HG03108 (cell line): ENCODE results near the gene CCDC27.

Source experiments
- ATAC-seq: cut with Tn5 transposase; IDR thresholded peaks from one replicate; pipeline ENCODE4 v1.9.1; 2021; ENCODE audit warnings: moderate library complexity; ENCODE audit not compliant: unreplicated experiment

The CCDC27 gene

GRCh38 chr1:3750741-3751140, 1.5 kb upstream of the CCDC27 start:
- no peak for ATAC-seq

GRCh38 chr1:3753656-3754454, 1.6 kb downstream of the CCDC27 start:
- no peak for ATAC-seq

- ATAC-seq, result no peak
Observed at GRCh38 chr1:3756394-3756793, 4.1 kb downstream of the CCDC27 start.

- ATAC-seq, result no peak
Observed at GRCh38 chr1:3759164-3759563, 6.9 kb downstream of the CCDC27 start.

GRCh38 chr1:3759796-3760195, 7.5 kb downstream of the CCDC27 start:
- no peak for ATAC-seq

GRCh38 chr1:3761296-3762010, 9.2 kb downstream of the CCDC27 start:
- ATAC-seq, result no peak

- ATAC-seq, result no peak
Observed at GRCh38 chr1:3762151-3762872, 10.1 kb downstream of the CCDC27 start.

GRCh38 chr1:3762873-3763228, 10.6 kb downstream of the CCDC27 start:
- ATAC-seq, result no peak

GRCh38 chr1:3763351-3764125, 11.3 kb downstream of the CCDC27 start:
- no peak for ATAC-seq

- ATAC-seq, result no peak
Observed at GRCh38 chr1:3767328-3767925, 15.2 kb downstream of the CCDC27 start.

- ATAC-seq, result no peak
Observed at GRCh38 chr1:3768811-3769390, 16.7 kb downstream of the CCDC27 start.

- no peak for ATAC-seq
Observed at GRCh38 chr1:3770047-3770765, 18.0 kb downstream of the CCDC27 start.

- ATAC-seq, result no peak
Observed at GRCh38 chr1:3771108-3772026, 19.1 kb downstream of the CCDC27 start.

GRCh38 chr1:3772027-3772714, 19.9 kb downstream of the CCDC27 start:
- peak; percentile 53 for ATAC-seq

GRCh38 chr1:3772715-3773571, 20.7 kb downstream of the CCDC27 start, which contains the start of gene SMIM1:
TSS of gene SMIM1 (plus strand) at chr1:3772749. CDS start at chr1:3775374, 2,625 bp downstream.
- ATAC-seq, result peak; percentile 18

GRCh38 chr1:3773572-3774275, 21.5 kb downstream of the CCDC27 start:
- no peak for ATAC-seq
